ENCODE measurements around the gene ACE. TPM values are rescaled to one million over a fixed set of nuclear protein-coding genes. Genes with fewer than 3 reads are reported as not detected.

ACE gene
- total RNA-seq, 1 experiment from 2014 or later: 5.4 TPM

GRCh38 chr17:63458478-63458877 is 18.4 kb upstream of the ACE start:
- no peak overlapping the region for H2BK20ac ChIP-seq (ENCODE audit: low read depth, low read length, poor library complexity, severe bottlenecking)
- no peak overlapping the region for H3K27ac Mint-ChIP-seq

More at GRCh38 chr17:63458478-63458877, 18.4 kb upstream of the ACE start:
- Histone ChIP-seq H3K4ac (ENCODE audit: low read depth, low read length) (no peak overlapping the region), H3K23me2 (ENCODE audit: insufficient read length, low read depth, low read length, poor library complexity, severe bottlenecking) (no peaks in the 10 kb centered on the region), H4K20me1 (ENCODE audit: control insufficient read depth, insufficient read depth, insufficient read length) (no peaks in the 10 kb centered on the region), H3K27ac (ENCODE audit: insufficient read length, low read depth, low read length) (no peak overlapping the region), H3K27me3 (ENCODE audit: insufficient read depth, low read length) (no peaks in the 10 kb centered on the region), H3K79me1 (ENCODE audit: insufficient read depth, low read depth, low read length, poor library complexity, severe bottlenecking) (no peaks in the 10 kb centered on the region), H3K4me2 (ENCODE audit: insufficient read depth, insufficient read length, low read length) (no peak overlapping the region), H2BK12ac (ENCODE audit: insufficient read length, low read depth, low read length) (no peak overlapping the region), H2AK5ac (ENCODE audit: insufficient read length, low read length) (no peak overlapping the region), H3T11ph (ENCODE audit: low read length) (no peak overlapping the region), H3K9ac (ENCODE audit: extremely low read depth, insufficient read length, low read length) (no peak overlapping the region), H3K23ac (ENCODE audit: insufficient read length, low read depth, low read length) (no peak overlapping the region), H2BK5ac (ENCODE audit: insufficient read length, low read length) (no peak overlapping the region), H4K5ac (ENCODE audit: insufficient read length, low read depth, low read length) (no peak overlapping the region), H2AFZ (ENCODE audit: low read length) (no peak overlapping the region), H3K79me2 (ENCODE audit: insufficient read depth, low read length) (no peaks in the 10 kb centered on the region), H3K14ac (ENCODE audit: insufficient read depth, low read length) (no peak overlapping the region), H4K8ac (replicated peaks; ENCODE audit: insufficient read length, low read depth, low read length) (no peak overlapping the region), H3K56ac (ENCODE audit: insufficient read length, low read depth, low read length) (no peak overlapping the region), H3K18ac (ENCODE audit: insufficient read length, low read depth, low read length) (no peak overlapping the region), H3K9me3 (ENCODE audit: control insufficient read depth, low read depth, low read length) (no peaks in the 10 kb centered on the region), H4K91ac (ENCODE audit: insufficient read length, low read depth, low read length) (no peak overlapping the region), H3K4me1 (ENCODE audit: insufficient read depth, low read length) (no peaks in the 10 kb centered on the region), H2BK120ac (ENCODE audit: low read depth, low read length, poor library complexity, severe bottlenecking) (no peak overlapping the region), H2BK15ac (ENCODE audit: low read depth, low read length) (no peak overlapping the region)
- WGBS (ENCODE audit: extremely low coverage, insufficient read length, low lambda C conversion rate): no CpG with 5 or more reads among the region's 4 CpGs
- peaks cover 5% of the 10 kb centered on the region for H3K27me3 Mint-ChIP-seq (ENCODE audit: low read depth)
- DNase-seq: no peak
- H3K4me3 Mint-ChIP-seq: no peak overlapping the region
- H3K36me3 Mint-ChIP-seq (ENCODE audit: insufficient read depth in 1 of 3, low read depth in 3 of 3): peaks cover 0 to 7% (median 5%) of the 10 kb centered on the region in 3 experiments; a peak in 3 of 7 replicates
- peaks cover 10 to 12% of the 10 kb centered on the region in 2 experiments for H3K9me3 Mint-ChIP-seq
- H3K4me1 Mint-ChIP-seq: peaks cover 7% of the 10 kb centered on the region in 2 experiments
- no peak for TF ChIP-seq CTCF (conservative IDR thresholded peaks at IDR 0.05)

All from H9 (cell line).